ENCODE measurements around the gene TLK1.
A peak's percentile ranks its signal among the peaks of the same experiment; 100 is the strongest.

DNA sequence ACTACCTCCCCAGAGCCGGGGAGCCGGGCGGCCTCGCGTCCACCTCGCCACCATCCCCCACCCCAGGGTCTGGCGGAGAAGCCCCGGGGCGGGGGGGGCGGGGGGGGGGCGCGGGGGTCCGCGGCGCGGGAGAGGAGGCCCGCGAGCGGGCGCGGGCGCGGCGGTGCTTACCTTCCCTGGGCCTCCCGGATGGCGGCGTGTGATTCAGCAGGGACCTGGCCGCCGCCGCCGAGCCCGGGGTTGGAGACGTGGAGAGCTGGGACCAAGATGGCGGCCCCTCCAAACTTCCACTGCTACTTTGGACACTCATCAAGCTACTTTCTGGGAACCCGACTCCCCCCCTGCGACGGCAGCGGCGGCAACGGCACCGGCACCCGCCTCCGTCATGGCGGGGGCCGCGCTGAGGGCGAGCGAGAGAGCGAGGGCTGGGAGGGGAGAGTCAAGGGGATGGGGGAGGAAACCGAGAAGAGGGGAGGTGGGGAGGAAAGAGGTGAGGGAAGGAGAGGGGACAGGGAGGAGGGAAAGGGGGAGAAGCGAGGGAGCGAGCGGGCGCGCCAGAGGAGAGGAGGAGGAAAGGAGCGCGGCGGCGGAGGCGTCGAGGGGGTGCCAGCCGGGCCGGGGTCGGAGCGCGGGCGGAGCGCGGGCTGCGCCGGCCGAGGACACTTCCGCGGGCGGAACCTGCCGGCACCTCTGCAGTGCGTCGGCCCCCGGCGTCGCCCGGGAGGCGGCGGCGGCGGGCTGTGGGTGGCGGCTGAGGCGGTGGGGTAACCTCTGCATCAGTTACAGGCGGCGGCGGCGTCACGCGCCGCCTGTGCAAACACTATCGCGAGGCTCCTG lies at the start of gene TLK1:
- TF ChIP-seq, protein P1, sequence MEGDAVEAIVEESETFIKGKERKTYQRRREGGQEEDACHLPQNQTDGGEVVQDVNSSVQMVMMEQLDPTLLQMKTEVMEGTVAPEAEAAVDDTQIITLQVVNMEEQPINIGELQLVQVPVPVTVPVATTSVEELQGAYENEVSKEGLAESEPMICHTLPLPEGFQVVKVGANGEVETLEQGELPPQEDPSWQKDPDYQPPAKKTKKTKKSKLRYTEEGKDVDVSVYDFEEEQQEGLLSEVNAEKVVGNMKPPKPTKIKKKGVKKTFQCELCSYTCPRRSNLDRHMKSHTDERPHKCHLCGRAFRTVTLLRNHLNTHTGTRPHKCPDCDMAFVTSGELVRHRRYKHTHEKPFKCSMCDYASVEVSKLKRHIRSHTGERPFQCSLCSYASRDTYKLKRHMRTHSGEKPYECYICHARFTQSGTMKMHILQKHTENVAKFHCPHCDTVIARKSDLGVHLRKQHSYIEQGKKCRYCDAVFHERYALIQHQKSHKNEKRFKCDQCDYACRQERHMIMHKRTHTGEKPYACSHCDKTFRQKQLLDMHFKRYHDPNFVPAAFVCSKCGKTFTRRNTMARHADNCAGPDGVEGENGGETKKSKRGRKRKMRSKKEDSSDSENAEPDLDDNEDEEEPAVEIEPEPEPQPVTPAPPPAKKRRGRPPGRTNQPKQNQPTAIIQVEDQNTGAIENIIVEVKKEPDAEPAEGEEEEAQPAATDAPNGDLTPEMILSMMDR (IDR thresholded peaks at IDR 0.05): no peak
- TF ChIP-seq EP300 (IDR thresholded peaks at IDR 0.05) (no peak), POLR2A (IDR thresholded peaks at IDR 0.05) (peak; percentile 55)
